Measurements from ENCODE around the gene XAGE2.
"Not testable (repeated sequence)": the region's sequence is repeated elsewhere in the genome, so short reads cannot be mapped to it uniquely, and the experiment has no call there.

The XAGE2 gene

GRCh38 chrX:52368368-52369055 is at the start of gene XAGE2:
Gene XAGE2 (plus strand): TSS chrX:52369021. CDS start chrX:52370015, 994 bp downstream.
- DNase-seq = no peak

- DNase-seq = no peak
Observed at GRCh38 chrX:52337410-52337809, 31.4 kb upstream of the XAGE2 start.

- DNase-seq = no peak
Observed at GRCh38 chrX:52341493-52341892, 27.3 kb upstream of the XAGE2 start.

GRCh38 chrX:52343131-52343530 is 25.7 kb upstream of the XAGE2 start:
- DNase-seq = not testable (repeated sequence)

- DNase-seq = not testable (repeated sequence)
Observed at GRCh38 chrX:52345402-52345801, 23.4 kb upstream of the XAGE2 start.

GRCh38 chrX:52346174-52347165 is 22.4 kb upstream of the XAGE2 start:
- DNase-seq = no peak

GRCh38 chrX:52349681-52350080 is 19.1 kb upstream of the XAGE2 start:
- no peak for DNase-seq

- DNase-seq = no peak
Observed at GRCh38 chrX:52352551-52352950, 16.3 kb upstream of the XAGE2 start.

GRCh38 chrX:52353838-52354237 is 15.0 kb upstream of the XAGE2 start:
- no peak for DNase-seq

GRCh38 chrX:52355108-52355507 is 13.7 kb upstream of the XAGE2 start:
- no peak for DNase-seq

GRCh38 chrX:52359614-52360232 is 9.1 kb upstream of the XAGE2 start:
- no peak for DNase-seq

GRCh38 chrX:52361941-52362340 is 6.9 kb upstream of the XAGE2 start:
- DNase-seq = no peak

- no peak for DNase-seq
Observed at GRCh38 chrX:52363247-52363883, 5.5 kb upstream of the XAGE2 start.

GRCh38 chrX:52378870-52379269 is 10.0 kb downstream of the XAGE2 start:
- no peak for DNase-seq

GRCh38 chrX:52380993-52381392 is 12.2 kb downstream of the XAGE2 start:
- no peak for DNase-seq

- no peak for DNase-seq
Observed at GRCh38 chrX:52410439-52411394, 41.9 kb downstream of the XAGE2 start.

GRCh38 chrX:52415304-52415703 is 46.5 kb downstream of the XAGE2 start:
- DNase-seq = no peak

- DNase-seq = no peak
Observed at GRCh38 chrX:52416816-52417215, 48.0 kb downstream of the XAGE2 start.

- DNase-seq = no peak
Observed at GRCh38 chrX:52420824-52421443, 52.1 kb downstream of the XAGE2 start.

- DNase-seq = no peak
Observed at GRCh38 chrX:52422884-52423283, 54.1 kb downstream of the XAGE2 start.

- DNase-seq = no peak
Observed at GRCh38 chrX:52424656-52425055, 55.8 kb downstream of the XAGE2 start.

Data from NCI-H524 treated with DMSO at 0.1 percent for 48 hours (cell line).